Smooth muscle cell (in vitro differentiated cells): ENCODE data around the gene AGMO. TPM values are rescaled to one million over a fixed set of nuclear protein-coding genes. Genes with fewer than 3 reads are reported as not detected.

Source experiments
- DNase-seq: peaks from one replicate; lab custom pipeline; 2025; ENCODE audit not compliant: unreplicated experiment; lab: John Stamatoyannopoulos, UW
- H2AFZ ChIP-seq: fragments of 200-600 bp; sonication (generic); 2 replicates; pipeline ENCODE4 v1.6.0; 2016; ENCODE audit warnings: antibody characterized with exemption, low read depth, mild to moderate bottlenecking
- H3F3A ChIP-seq: fragments of 200-600 bp; sonication (generic); 2 replicates; pipeline ENCODE4 v1.6.0; 2017; ENCODE audit warnings: antibody characterized with exemption, low read depth
- H3K27ac ChIP-seq: fragments of 200-600 bp; sonication (generic); 2 replicates; pipeline ENCODE4 v1.5.1; 2016; ENCODE audit warnings: low read depth, mild to moderate bottlenecking
- H3K27me3 ChIP-seq: fragments of 200-600 bp; sonication (generic); 2 replicates; pipeline ENCODE4 v1.6.1; 2016; ENCODE audit warnings: low read depth, mild to moderate bottlenecking
- H3K36me3 ChIP-seq: fragments of 200-600 bp; sonication (generic); 2 replicates; pipeline ENCODE4 v1.5.1; 2016; ENCODE audit warnings: low read depth
- H3K4me1 ChIP-seq: fragments of 200-600 bp; sonication (generic); 2 replicates; pipeline ENCODE4 v1.5.1; 2016; ENCODE audit warnings: low read depth
- H3K4me2 ChIP-seq: fragments of 200-600 bp; sonication (generic); 2 replicates; pipeline ENCODE4 v1.6.0; 2016; ENCODE audit warnings: mild to moderate bottlenecking
- H3K4me3 ChIP-seq: fragments of 200-600 bp; sonication (generic); 2 replicates; pipeline ENCODE4 v1.5.1; 2016; ENCODE audit warnings: mild to moderate bottlenecking
- H3K79me2 ChIP-seq: fragments of 200-600 bp; sonication (generic); 2 replicates; pipeline ENCODE4 v1.6.0; 2016; ENCODE audit warnings: low read depth, mild to moderate bottlenecking
- H3K9ac ChIP-seq: fragments of 200-600 bp; sonication (generic); 2 replicates; pipeline ENCODE4 v1.6.0; 2016; ENCODE audit warnings: low read depth
- H3K9me3 ChIP-seq: fragments of 200-600 bp; sonication (generic); replicated peaks from 2 replicates; pipeline ENCODE4 v1.5.1; 2016; ENCODE audit warnings: low read depth
- H4K20me1 ChIP-seq: fragments of 200-600 bp; sonication (generic); 2 replicates; pipeline ENCODE4 v1.6.0; 2016; ENCODE audit warnings: low read depth
- CTCF ChIP-seq: fragments of 200-600 bp; sonication (generic); IDR thresholded peaks from 2 replicates; pipeline ENCODE4 v1.5.1; 2017; ENCODE audit warnings: borderline replicate concordance, mild to moderate bottlenecking, antibody characterized with exemption; ENCODE audit not compliant: insufficient read depth, poor library complexity, severe bottlenecking
- WGBS: methylation state at CpG from one replicate; pipeline ENCODE4 v1.1.7; 2016; ENCODE audit warnings: low lambda C conversion rate; 5-methylcytosine and 5-hydroxymethylcytosine counted together
- polyA plus RNA-seq: library from polyadenylated mRNA; unstranded; fragments of >200 nt; fragmentation: Nextera tagmentation; extraction: Ambion mirVana; gene quantifications from 2 replicates; pipeline ENCODE4 v1.2.1, GENCODE V29; 2016
- total RNA-seq: library from RNA; depleted of rRNA; stranded (reverse); fragments of >200 nt; gene quantifications from 2 replicates; pipeline ENCODE4 v1.2.3, GENCODE V29; 2014

AGMO gene
- total and polyA plus RNA-seq, 2 experiments from 2014 or later = 0.27 to 0.50 TPM

- Histone ChIP-seq H4K20me1 (no peaks in the 10 kb centered on the region), H3K4me2 (no peak overlapping the region), H3K9me3 (no peaks in the 10 kb centered on the region), H3K27ac (no peak overlapping the region), H2AFZ (no peak overlapping the region), H3K4me1 (no peaks in the 10 kb centered on the region), H3K4me3 (no peak overlapping the region), H3K27me3 (no peaks in the 10 kb centered on the region), H3K36me3 (no peaks in the 10 kb centered on the region), H3F3A (no peaks in the 10 kb centered on the region), H3K9ac (no peak overlapping the region), H3K79me2 (no peaks in the 10 kb centered on the region)
- DNase-seq = no peak
- 92% methylated on average over 1 of the region's 1 CpG for WGBS
- no peak for TF ChIP-seq CTCF
Measured at GRCh38 chr7:15470825-15471668, 90.8 kb downstream of the AGMO start.

- Histone ChIP-seq H3F3A (no peaks in the 10 kb centered on the region), H3K36me3 (no peaks in the 10 kb centered on the region), H3K9me3 (no peaks in the 10 kb centered on the region), H4K20me1 (no peaks in the 10 kb centered on the region), H3K4me1 (peaks cover 6% of the 10 kb centered on the region), H2AFZ (no peak overlapping the region), H3K27me3 (no peaks in the 10 kb centered on the region), H3K27ac (no peak overlapping the region), H3K79me2 (no peaks in the 10 kb centered on the region), H3K4me2 (no peak overlapping the region), H3K4me3 (no peak overlapping the region), H3K9ac (no peak overlapping the region)
- no peak for DNase-seq
- TF ChIP-seq CTCF = no peak
- 80% methylated on average over 3 of the region's 3 CpGs for WGBS
Measured at GRCh38 chr7:15464667-15465121, 97.1 kb downstream of the AGMO start.

GRCh38 chr7:15463801-15464666 is 97.8 kb downstream of the AGMO start:
- Histone ChIP-seq H3K36me3 (no peaks in the 10 kb centered on the region), H3K9me3 (no peaks in the 10 kb centered on the region), H3F3A (no peaks in the 10 kb centered on the region), H3K4me3 (no peak overlapping the region), H3K9ac (no peak overlapping the region), H2AFZ (no peak overlapping the region), H3K4me1 (peaks cover 6% of the 10 kb centered on the region), H3K4me2 (no peak overlapping the region), H3K27ac (no peak overlapping the region), H3K27me3 (no peaks in the 10 kb centered on the region), H4K20me1 (no peaks in the 10 kb centered on the region), H3K79me2 (no peaks in the 10 kb centered on the region)
- WGBS = 85% methylated on average over 6 of the region's 6 CpGs
- TF ChIP-seq CTCF = no peak
- DNase-seq = no peak
